GM19351 (cell line): ENCODE measurements around the gene CFAP90.

Source experiments
- ATAC-seq: cut with Tn5 transposase; IDR thresholded peaks from one replicate; pipeline ENCODE4 v1.9.1; 2021; ENCODE audit warnings: mild to moderate bottlenecking, moderate library complexity; ENCODE audit not compliant: unreplicated experiment

The CFAP90 gene

DNA sequence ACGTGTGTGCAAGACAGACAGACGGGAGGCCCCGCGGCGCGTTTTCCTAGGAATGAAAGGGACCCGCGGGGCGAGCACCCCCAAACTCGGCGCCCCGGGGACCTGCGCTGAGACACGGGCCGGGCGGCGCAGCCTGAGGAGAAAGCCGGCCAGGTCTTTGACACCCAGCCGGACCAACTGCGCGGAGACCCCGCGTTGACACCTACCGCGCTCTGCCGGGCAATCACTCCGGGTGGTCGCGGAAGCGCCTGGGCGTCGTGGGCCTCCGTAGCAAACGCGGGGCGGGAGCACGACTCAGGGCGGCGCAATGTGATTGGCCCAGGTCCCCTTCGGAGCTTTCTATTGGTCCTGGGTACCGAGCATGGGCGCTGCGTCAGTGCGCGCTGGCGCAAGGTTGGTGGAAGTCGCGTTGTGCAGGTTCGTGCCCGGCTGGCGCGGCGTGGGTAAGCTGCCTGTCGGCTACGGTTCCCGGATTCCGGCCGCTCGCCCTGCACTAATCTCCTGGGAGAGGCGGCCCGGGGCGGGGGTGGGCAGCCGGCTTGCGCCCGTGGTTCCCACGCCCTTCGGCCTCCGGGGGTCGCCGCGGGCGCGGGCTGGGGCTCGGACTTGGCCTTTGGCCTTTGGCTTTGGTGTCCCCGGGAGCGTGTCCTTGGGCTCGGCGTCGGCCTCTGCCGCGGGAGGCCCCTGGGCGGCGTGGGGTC lies 18.0 kb upstream of the CFAP90 start, which contains the start of the genes FASTKD3 and MTRR:
FASTKD3 (minus strand) TSS at position 259 of the 701 bp plus-strand sequence. CDS start 948 bp downstream, outside the sequence.
MTRR (plus strand) TSS at position 376 of the 701 bp plus-strand sequence. CDS start 1,647 bp downstream, outside the sequence.
- ATAC-seq = peak; percentile 91

DNA sequence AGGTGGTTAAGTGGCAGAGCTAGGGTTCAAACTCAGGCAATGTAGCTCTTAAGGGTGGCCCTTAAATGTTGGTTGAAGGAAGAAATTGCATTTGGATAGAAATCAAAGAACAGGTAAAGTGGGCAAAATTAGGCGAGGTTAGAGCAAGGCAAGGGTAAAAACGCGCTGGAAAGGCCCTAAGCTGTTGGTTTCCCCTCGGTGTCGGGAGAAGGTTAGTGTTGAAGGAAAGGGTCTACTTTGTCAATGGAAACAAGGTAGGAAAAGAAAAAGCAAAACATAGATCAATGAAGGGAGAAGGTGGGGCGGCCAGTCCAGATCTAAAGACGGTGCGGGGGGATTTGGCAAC lies 17.5 kb upstream of the CFAP90 start:
- ATAC-seq = no peak

DNA sequence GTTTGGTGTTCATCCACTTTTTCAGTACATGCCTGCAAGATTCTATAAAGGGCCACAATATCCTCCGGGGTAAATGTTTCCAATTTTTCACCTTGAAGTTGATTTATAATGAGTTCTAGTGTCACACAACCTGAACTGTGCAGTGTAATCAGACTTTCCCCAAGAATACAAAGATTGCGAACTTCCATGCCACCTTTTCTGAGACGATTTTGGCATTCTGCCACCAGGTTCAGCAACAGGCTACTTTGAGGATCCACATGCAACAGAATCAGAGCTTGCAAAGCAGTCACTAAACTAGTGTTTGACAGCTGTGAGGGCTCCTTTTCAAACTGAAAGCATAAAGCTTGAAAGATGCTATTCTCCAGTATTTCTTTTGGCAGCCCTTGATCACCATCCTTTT lies 16.3 kb upstream of the CFAP90 start:
- no peak for ATAC-seq

DNA sequence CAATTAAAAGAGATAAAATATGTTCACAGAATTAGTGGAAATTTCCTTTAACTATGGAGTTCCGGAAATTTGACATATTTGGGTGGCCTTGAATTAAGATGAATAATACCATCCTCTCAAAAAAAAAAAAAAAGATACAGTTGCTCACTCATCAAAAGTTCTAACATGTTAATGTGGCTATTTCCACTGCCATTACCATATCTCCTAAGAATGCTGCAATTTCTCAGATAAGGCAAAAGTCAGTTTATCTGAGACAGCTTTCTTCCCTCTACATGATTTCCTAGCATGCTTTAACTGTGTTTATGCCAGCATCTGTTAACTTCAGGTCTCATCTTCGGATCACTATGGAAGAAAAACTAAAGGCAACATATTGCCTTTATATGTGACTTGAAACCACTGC lies 15.3 kb upstream of the CFAP90 start:
- ATAC-seq = no peak

DNA sequence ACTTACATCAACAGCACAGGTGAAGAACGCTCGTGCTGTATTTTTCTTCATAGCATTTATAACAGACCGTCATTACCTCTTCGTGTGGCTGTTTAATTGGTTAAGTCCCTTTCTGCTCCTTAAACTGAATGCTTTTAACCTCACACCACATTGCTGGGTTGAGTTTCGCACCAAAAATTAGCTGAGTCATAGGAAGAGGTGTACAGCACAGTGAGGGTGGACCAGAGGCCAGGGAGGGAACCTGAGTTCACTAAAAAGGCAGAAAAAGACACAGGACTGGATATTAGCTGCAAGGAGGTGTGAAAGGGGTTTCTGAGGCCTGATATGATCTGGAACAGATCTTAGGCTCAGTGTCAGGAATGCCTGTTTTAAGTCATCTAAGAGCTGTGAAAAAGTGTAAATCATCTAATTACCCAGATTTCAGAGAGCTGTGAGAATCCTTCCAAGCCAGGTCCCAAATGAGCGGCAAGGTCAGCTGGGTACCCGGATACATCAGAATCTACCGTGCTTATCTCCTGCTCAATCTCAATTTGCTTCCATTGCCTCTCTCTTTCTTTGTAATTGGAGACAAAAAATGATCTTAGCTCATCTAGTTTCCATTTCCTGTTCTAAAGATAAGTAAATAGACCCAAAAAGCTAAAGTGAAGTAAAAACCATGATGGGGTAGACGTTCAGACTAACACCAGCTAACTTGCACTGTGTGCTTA lies 7.1 kb upstream of the CFAP90 start:
- no peak for ATAC-seq

DNA sequence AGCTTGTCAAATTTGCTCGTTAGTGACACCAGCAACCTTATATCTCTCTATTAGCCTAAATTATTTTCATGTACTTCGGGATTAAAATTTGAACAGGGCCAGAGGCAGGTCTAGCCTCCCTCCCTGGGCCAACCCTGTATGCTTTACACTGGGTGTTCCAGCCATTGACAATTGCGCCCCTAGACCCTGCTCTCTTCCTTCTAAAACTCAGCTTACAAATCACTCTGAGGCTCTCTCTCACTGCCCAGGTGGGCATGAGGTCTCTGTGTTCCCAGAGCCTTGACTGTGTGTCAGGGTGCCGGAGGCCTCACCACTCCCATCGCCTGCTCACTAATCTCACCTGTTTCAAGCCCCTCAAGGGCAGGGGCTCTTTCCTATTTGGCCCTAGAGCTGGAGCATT lies 6.4 kb upstream of the CFAP90 start:
- ATAC-seq = no peak

DNA sequence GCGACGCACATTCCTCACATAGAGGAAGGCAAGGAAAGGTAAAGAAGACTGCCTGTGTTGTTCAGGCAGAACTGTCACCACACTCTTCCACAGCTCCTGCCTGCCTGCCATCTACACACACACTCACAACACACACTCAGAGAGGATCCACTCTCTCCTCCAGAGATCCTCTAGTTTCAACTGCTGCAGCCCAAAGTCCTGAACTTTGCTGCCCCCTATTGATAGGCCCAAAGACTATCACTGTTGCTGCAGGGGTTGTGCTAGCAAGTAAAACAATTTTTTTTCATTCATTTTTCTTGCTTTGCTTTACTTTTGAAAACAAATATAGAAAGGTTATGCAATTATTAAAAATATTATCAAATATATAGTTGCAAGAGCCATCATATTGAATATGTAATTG lies 5.9 kb upstream of the CFAP90 start:
- no peak for ATAC-seq

DNA sequence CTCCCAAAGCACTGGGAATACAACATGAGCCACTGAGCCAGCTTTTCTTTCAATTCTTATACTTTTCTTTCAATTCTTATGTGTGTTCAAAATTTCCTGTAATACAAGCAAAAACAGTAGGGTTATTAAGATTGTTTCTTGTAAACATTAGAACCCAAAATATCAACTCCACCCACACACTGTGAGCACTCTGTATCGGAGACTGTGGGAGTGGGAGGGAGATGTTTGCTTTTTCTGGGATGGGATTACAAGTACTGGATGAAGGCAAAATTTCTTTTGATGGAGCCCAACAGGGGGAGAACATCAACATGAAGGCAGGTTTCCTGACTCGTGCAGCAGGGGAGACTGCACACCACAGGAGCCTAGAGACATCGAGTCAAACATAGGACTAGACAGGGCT lies 4.7 kb upstream of the CFAP90 start:
- no peak for ATAC-seq

DNA sequence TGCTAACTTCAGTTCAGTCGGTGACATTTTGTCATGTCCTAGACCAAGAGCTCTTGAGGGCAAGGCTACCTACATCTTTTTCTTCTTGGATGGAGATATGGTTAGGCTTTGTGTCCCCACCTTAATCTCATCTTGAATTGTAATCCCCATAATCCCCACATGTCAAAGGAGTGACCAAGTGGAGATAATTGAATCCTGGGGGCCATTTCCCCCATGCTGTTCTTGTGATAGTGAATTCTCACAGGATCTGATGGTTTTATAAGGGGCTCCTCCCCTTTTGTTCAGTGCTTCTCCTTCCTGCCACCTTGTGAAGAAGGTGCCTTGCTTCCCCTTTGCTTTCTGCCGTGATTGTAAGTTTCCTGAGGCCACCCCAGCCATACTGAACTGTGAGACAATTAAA lies 2.1 kb upstream of the CFAP90 start:
- ATAC-seq = no peak

DNA sequence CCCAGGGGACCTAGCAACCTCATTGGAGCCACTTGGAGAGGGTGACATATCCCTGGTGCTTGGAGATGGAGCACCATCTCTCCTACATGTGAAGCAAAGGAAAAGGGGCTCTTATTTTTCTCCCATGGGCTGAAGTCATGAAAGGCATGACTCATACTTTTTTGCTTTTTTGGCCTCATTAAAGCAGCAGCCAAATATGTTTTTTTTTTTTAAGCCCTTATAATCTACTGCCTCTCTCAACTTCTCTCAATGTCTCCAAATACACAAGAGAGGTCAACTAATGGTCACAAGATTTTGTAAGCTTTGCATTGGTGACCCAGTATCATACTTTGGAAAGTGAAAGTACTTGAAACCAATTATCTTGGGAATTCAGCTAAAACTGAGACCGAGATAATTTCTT lies 1.6 kb upstream of the CFAP90 start:
- no peak for ATAC-seq

DNA sequence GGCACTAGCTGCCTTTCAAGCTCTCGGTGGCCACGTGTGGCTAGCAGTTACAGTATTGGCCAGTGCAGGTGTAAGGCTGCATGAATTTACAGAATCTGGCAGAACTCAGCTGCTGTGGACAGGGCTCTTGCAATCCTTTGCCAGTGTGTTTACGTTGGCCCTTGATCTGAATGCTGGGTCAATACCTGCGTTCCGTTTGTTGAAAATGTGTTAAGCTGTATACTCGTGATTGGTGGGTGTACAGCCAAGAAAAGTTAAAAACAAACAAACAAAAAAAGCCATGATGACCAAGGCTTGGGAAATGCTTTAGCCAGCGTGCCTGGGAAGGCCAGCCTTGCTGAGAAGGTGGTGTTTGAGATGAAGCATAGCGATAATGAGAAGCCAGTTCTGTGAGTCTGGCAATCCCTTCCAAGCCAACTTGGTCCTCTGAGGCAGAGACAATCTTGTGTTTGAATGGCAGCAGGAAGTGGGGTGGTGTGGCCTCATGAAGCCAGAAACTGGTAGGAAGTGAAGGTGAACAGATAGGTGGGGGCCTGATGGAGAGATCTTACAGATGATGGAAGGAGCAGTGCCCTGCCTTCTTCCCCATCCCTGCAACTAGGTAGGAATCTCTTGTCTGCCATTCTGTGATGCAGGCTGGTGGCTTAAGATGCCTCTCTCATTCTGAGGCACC lies 820 bp upstream of the CFAP90 start:
- ATAC-seq = no peak

DNA sequence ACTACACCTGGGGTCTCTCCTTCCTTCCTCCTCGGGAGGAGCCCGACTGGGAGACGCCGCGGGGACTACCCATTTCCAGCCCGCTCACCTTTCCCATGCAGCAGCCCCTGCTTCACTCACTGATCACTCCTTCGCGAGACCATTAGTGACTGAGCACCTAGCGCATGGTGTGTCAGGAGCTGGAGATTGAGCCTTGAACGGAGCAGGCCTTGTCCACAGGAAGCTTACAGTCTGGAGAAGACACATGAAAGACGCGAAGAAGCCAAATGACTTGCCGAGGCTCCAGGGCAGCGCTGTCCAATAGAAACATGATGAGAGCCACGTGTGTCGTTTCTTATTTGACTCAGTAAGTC lies 283 bp upstream of the CFAP90 start:
- no peak for ATAC-seq

DNA sequence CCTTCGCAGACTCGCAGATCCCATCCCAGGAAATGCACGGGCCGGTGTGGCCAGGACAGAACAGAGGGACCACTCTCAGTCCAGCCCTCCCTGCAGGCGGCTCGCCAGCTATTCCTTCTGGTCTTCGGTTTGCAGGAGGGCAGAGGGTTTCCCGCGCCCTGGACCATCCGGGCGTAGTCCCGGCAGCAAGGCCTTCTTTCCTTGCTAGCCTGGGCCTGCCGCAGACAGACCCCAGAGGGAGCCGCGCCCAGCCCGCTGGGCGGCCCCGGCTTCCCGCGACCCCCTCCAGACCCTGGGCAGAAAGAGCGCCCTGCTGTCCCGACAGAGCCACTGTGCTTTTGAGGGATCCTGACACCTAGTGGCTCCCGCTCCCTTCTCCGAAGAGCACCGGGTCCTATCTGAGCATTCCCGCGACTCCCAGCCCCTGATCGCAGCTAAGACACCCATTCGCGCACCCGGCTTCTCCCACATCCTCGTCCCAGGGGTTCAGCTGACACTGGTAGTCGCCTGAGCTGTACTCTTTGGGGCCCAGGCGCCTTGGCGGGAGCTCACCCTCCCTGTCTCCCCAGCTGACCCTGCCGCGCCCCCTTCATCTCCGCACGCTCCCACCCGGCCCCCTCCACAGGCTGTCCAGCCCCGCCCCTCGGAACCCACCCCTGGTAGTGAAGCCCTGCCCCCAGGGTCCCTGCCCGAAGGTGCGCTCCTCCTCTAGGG lies 1.1 kb downstream of the CFAP90 start:
- ATAC-seq = no peak

DNA sequence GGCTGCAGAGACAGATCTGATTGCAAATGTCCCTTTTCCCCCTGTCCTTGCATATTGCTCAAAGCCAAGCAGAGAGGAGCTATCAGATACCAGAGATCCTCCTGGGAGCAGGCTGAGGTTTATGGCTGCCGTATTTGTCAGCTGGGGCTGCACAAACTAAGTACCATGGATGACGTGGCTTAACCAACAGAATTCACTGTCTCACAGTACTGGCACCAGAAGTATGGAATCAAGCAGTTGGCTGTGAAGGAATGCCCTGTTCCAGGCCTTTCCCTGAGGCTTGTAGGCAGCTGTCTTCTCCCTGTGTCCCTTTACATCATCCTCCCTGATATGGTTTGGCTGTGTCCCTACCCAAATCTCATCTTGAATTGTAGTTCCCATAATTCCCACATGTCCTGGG lies 2.6 kb downstream of the CFAP90 start:
- no peak for ATAC-seq

DNA sequence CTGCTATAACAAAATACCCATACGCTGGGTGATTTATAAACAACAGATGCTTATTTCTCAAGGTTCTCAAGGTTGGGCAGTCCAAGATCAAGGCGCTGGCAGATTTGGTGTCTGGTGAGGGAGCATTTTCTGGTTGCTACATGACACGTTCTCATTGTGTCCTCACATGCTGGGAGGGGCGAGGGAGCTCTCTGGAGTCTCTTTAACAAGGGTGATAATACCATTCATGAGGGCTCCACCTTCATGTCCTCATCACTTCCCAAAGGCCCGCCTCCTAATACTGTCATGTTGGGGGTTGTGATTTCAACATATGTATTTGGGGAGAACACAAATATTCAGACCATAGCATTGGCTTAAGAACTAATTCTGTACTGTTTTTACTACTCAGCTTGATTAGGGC lies 4.6 kb downstream of the CFAP90 start:
- no peak for ATAC-seq

DNA sequence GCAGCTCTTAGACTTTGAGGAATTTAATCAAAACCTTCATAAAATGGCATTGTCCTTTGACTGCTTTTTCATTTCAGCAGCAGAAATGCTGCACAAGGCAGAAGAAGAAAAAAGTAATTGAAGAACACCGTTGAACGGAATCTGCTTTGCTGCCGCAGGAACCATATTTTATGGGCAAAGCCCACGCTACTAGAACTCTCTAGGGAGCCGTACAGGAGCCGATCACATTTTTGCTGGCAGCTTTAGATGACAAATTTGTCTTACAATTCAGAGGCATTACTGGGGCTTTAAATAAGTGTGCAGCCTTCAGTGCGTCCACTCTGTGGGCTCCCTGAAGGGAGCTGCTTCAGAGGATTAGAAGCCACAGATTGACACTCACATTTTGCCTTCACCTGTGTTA lies 5.4 kb downstream of the CFAP90 start:
- no peak for ATAC-seq

DNA sequence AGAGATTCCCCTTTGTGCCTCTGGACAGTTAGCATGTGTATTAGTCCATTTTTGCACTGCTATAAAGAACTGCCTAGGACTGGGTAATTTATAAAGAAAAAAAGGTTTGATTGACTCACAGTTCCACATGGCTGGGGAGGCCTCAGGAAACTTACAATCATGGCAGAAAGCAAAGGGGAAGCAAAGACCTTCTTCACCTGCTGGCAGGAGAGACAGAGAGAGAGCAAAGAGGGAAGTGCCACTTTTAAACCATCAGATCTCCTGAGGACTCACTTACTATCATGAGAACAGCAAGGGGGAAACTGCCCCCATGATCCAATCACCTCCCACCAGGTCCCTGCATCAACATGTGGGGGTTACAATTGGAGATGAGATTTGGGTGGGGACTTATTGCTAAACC lies 6.0 kb downstream of the CFAP90 start:
- no peak for ATAC-seq

DNA sequence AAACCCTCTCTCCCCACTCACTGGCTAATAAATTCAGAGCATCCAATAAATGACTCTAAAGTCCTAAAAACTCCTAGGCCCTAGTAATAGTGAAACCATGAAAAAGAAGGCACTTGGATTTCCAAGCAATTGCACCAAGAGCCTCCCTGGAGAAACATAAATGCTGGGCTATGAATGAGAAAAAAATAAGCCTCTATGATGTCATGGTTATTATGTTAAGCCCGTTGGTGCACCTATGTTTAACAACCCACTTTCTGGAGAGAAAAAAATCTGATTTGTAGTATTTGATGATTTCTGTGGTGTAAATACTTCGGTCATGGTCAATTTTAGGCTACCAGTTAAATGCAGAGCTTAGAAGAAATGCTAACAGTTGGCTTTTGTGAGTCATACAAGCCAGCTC lies 8.4 kb downstream of the CFAP90 start:
- no peak for ATAC-seq

DNA sequence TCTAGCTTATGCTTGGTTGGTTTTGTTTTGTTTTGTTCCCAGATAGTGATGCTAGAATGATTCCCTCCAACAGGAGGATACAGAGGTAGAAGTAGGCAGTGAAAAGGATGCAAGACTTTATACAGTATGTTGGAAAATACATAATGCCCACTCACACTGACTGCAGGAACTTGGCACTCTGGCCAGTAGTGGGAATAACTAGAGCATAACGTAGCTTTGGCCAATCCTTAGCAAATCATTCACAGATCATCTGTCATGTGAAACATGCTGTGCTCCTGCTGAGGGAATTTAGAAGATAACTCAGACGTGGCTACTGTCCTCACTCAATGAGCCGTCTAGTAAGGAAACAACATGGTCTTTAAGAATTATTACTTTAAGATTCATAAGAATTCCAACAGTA lies 13.5 kb downstream of the CFAP90 start:
- no peak for ATAC-seq

DNA sequence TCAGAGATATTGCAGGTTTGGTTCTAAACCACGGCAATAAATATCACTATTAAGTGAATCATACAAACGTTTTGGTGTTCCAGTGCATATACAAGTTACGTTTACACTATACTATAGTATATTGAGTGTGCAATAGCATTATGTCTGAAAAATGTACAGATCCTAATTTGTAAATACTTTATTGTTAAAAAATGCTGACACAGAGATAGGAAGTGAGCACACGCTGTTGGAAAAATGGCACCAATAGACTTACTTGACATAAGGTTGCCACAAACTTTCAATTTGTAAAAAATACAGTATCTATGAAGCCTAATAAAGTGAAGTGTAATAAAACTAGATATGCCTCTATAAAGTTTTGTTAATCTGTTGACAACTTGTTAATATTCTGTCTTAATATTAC lies 16.0 kb downstream of the CFAP90 start:
- ATAC-seq = no peak

DNA sequence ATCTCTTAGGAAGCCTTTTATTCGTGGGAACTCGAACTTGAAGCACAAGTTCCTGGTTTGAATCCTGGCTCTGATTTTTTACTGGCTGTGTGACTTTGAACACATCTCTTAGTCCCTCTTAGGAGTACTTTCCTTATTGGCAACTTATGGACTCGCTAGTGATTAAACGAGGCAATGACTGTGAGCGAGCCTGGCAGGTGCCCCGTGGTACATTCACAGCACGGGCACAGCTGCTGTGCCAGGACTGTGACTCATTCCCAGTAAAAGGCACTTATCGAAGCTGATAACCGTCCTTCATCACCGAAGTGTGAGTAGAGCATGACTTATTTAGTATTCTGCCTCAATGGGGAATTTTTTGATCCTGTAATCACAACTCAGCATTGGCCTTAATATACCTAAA lies 22.7 kb downstream of the CFAP90 start:
- no peak for ATAC-seq

DNA sequence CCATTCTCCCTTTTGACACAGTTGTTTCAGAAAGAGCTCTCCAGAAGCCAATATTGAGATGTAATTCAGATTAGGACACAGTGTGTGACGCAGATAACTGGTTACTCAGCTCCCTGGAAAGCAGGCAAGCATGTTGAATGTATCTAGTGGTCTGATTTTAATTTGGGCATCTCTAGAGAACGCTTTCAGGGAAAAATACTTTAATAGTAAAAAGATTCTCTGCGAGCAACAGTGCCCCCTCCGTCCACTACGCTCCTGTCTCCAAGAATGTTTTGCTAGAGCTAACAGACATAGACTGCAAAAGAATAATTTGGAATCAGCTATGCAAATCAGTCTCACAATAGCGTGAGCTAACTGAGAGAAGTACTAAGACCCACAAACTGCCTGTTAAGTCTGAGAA lies 23.3 kb downstream of the CFAP90 start:
- ATAC-seq = no peak
